Trophoblast cell (in vitro differentiated cells and primary cell): ENCODE results near the gene CSPG4.
"Not testable (repeated sequence)": the region's sequence is repeated elsewhere in the genome, so short reads cannot be mapped to it uniquely, and the experiment has no call there.

Experiments
- DNase-seq, 2 donors: peaks; one replicate each; pipeline ENCODE4 v3.0.0-alpha.2; 2016
- H2AFZ ChIP-seq: 2 replicates; pipeline ENCODE4 v1.6.1; 2013; ENCODE audit warnings: low read length, moderate library complexity, mild to moderate bottlenecking; ENCODE audit not compliant: insufficient read depth, poor library complexity
- H2AK5ac ChIP-seq: 2 replicates; pipeline ENCODE4 v1.6.1; 2013; ENCODE audit warnings: mild to moderate bottlenecking, low read length
- H2BK120ac ChIP-seq: 2 replicates; pipeline ENCODE4 v1.6.1; 2013; ENCODE audit warnings: low read length, mild to moderate bottlenecking, moderate library complexity; ENCODE audit not compliant: insufficient read depth, poor library complexity
- H2BK12ac ChIP-seq: 2 replicates; pipeline ENCODE4 v1.6.1; 2013; ENCODE audit warnings: mild to moderate bottlenecking, low read length, moderate library complexity
- H2BK5ac ChIP-seq: 2 replicates; pipeline ENCODE4 v1.6.1; 2013; ENCODE audit warnings: low read length, low read depth, moderate library complexity, mild to moderate bottlenecking; ENCODE audit not compliant: poor library complexity
- H3K14ac ChIP-seq: 2 replicates; pipeline ENCODE4 v1.6.1; 2013; ENCODE audit warnings: mild to moderate bottlenecking, low read length
- H3K18ac ChIP-seq: 2 replicates; pipeline ENCODE4 v1.6.1; 2013; ENCODE audit warnings: mild to moderate bottlenecking, low read length
- H3K23ac ChIP-seq: 2 replicates; pipeline ENCODE4 v1.6.1; 2013; ENCODE audit warnings: low read length
- H3K27ac ChIP-seq: 2 replicates; pipeline ENCODE4 v1.5.1; 2013; ENCODE audit warnings: low read depth, mild to moderate bottlenecking, inconsistent platforms, low read length, moderate library complexity
- H3K27me3 ChIP-seq: 2 replicates; pipeline ENCODE4 v1.6.1; 2013; ENCODE audit warnings: inconsistent platforms, mild to moderate bottlenecking, low read length, moderate library complexity; ENCODE audit not compliant: insufficient read depth
- H3K36me3 ChIP-seq, 2 experiments: 1 replicate in 1 of 2; 2 replicates in 1 of 2; pipeline ENCODE4 v1.6.1; 2013; ENCODE audit warnings: low read length in 2 of 2, mild to moderate bottlenecking in 2 of 2, moderate library complexity in 1 of 2; ENCODE audit not compliant: insufficient read depth in 2 of 2, control insufficient read depth in 1 of 2
- H3K4ac ChIP-seq: 2 replicates; pipeline ENCODE4 v1.6.1; 2013; ENCODE audit warnings: low read depth, mild to moderate bottlenecking, low read length, moderate library complexity
- H3K4me1 ChIP-seq, 2 experiments: 1 replicate in 1 of 2; 2 replicates in 1 of 2; pipeline ENCODE4 v1.6.1; 2013; ENCODE audit warnings: low read length in 2 of 2, mild to moderate bottlenecking in 2 of 2, moderate library complexity in 1 of 2; ENCODE audit not compliant: insufficient read depth in 2 of 2, control insufficient read depth in 1 of 2
- H3K4me2 ChIP-seq: 2 replicates; pipeline ENCODE4 v1.6.1; 2013; ENCODE audit warnings: inconsistent platforms, mild to moderate bottlenecking, low read length, moderate library complexity
- H3K4me3 ChIP-seq: 2 replicates; pipeline ENCODE4 v1.5.1; 2013; ENCODE audit warnings: mild to moderate bottlenecking, low read depth, low read length, inconsistent platforms
- H3K79me1 ChIP-seq: one replicate; pipeline ENCODE4 v1.6.1; 2013; ENCODE audit warnings: low read length
- H3K79me2 ChIP-seq: 2 replicates; pipeline ENCODE4 v1.6.1; 2013; ENCODE audit warnings: low read length, mild to moderate bottlenecking; ENCODE audit not compliant: control insufficient read depth, insufficient read depth, poor library complexity
- H3K9ac ChIP-seq: 2 replicates; pipeline ENCODE4 v1.6.1; 2013; ENCODE audit warnings: mild to moderate bottlenecking, low read length
- H3K9me3 ChIP-seq: 2 replicates; pipeline ENCODE4 v1.6.1; 2013; ENCODE audit warnings: low read depth, mild to moderate bottlenecking, control low read depth, inconsistent platforms, low read length; ENCODE audit not compliant: insufficient read depth
- H4K12ac ChIP-seq: 2 replicates; pipeline ENCODE4 v1.6.1; 2013; ENCODE audit warnings: low read depth, mild to moderate bottlenecking, low read length, moderate library complexity
- H4K8ac ChIP-seq: 2 replicates; pipeline ENCODE4 v1.6.1; 2013; ENCODE audit warnings: low read depth, mild to moderate bottlenecking, low read length, moderate library complexity
- H4K91ac ChIP-seq: one replicate; pipeline ENCODE4 v1.6.1; 2013; ENCODE audit warnings: low read depth, mild to moderate bottlenecking, low read length, moderate library complexity
- WGBS: extraction: QIAGEN DNeasy Blood & Tissue Kit; methylation state at CpG from one replicate; pipeline ENCODE4 v1.1.7; 2013; ENCODE audit warnings: missing lambda C conversion rate; ENCODE audit not compliant: insufficient read length, insufficient coverage; ENCODE audit errors: extremely low coverage; 5-methylcytosine and 5-hydroxymethylcytosine counted together

CSPG4 gene

GRCh38 chr15:75730376-75731247 lies 18.0 kb upstream of the CSPG4 start:
- H3K4me3 ChIP-seq, H4K91ac ChIP-seq, H3K79me2 ChIP-seq, H2BK120ac ChIP-seq, H2BK12ac ChIP-seq, H3K36me3 ChIP-seq, H3K18ac ChIP-seq, H3K4me2 ChIP-seq, H3K14ac ChIP-seq, H4K12ac ChIP-seq, H3K9ac ChIP-seq, H3K79me1 ChIP-seq, H2BK5ac ChIP-seq, H3K27ac ChIP-seq, H3K4ac ChIP-seq, H4K8ac ChIP-seq, H2AK5ac ChIP-seq, H3K23ac ChIP-seq, DNase-seq, H3K9me3 ChIP-seq, H2AFZ ChIP-seq, H3K27me3 ChIP-seq: not testable (repeated sequence)
- H3K4me1 ChIP-seq = peaks cover 3 to 12% of the 10 kb centered on the region in 2 experiments
- no CpG with 5 or more reads among the region's 17 CpGs for WGBS

GRCh38 chr15:75729326-75730069 lies 16.9 kb upstream of the CSPG4 start:
- Histone ChIP-seq H3K9me3 (peaks cover 2% of the 10 kb centered on the region), H3K9ac (no peak overlapping the region), H2BK5ac (no peak overlapping the region), H3K79me1 (no peaks in the 10 kb centered on the region), H3K4ac (no peak overlapping the region), H2BK12ac (no peak overlapping the region), H3K4me1 (peaks cover 3 to 12% of the 10 kb centered on the region in 2 experiments), H3K27ac (no peak overlapping the region), H4K12ac (no peak overlapping the region), H3K36me3 (no peaks in the 10 kb centered on the region), H4K8ac (no peak overlapping the region), H3K27me3 (no peaks in the 10 kb centered on the region), H2AK5ac (no peak overlapping the region), H3K14ac (no peak overlapping the region), H2AFZ (no peak overlapping the region), H3K79me2 (no peaks in the 10 kb centered on the region), H3K23ac (no peak overlapping the region), H4K91ac (no peak overlapping the region), H2BK120ac (no peak overlapping the region), H3K4me3 (no peak overlapping the region), H3K4me2 (no peak overlapping the region), H3K18ac (no peak overlapping the region)
- WGBS = no CpG with 5 or more reads among the region's 10 CpGs
- no peak for DNase-seq

GRCh38 chr15:75727851-75728715 lies 15.4 kb upstream of the CSPG4 start:
- Histone ChIP-seq H3K79me2 (no peaks in the 10 kb centered on the region), H3K79me1 (peaks cover 6% of the 10 kb centered on the region), H3K23ac (no peak overlapping the region), H3K36me3 (no peaks in the 10 kb centered on the region), H3K27ac (no peak overlapping the region), H3K4me3 (no peak overlapping the region), H4K91ac (no peak overlapping the region), H3K9me3 (peaks cover 2% of the 10 kb centered on the region), H3K14ac (no peak overlapping the region), H3K4me1 (peaks cover 8 to 18% of the 10 kb centered on the region in 2 experiments), H2AFZ (no peak overlapping the region), H3K4ac (no peak overlapping the region), H4K12ac (no peak overlapping the region), H3K9ac (no peak overlapping the region), H3K18ac (no peak overlapping the region), H3K4me2 (no peak overlapping the region), H4K8ac (no peak overlapping the region), H2BK120ac (no peak overlapping the region), H2AK5ac (no peak overlapping the region), H2BK5ac (no peak overlapping the region), H3K27me3 (no peaks in the 10 kb centered on the region), H2BK12ac (no peak overlapping the region)
- peak in 1 of 2 donors; percentile 33 for DNase-seq
- WGBS = no CpG with 5 or more reads among the region's 17 CpGs

GRCh38 chr15:75727031-75727531 lies 14.4 kb upstream of the CSPG4 start:
- no CpG with 5 or more reads among the region's 20 CpGs for WGBS

More at GRCh38 chr15:75727031-75727531, 14.4 kb upstream of the CSPG4 start:
- H3K4ac ChIP-seq = no peak overlapping the region
- H3K23ac ChIP-seq = no peak overlapping the region
- H3K9me3 ChIP-seq = peaks cover 2% of the 10 kb centered on the region
- H2AFZ ChIP-seq = no peak overlapping the region
- H3K18ac ChIP-seq = no peak overlapping the region
- H3K36me3 ChIP-seq = no peaks in the 10 kb centered on the region
- H3K4me3 ChIP-seq = peak overlapping the region; percentile 4
- H2BK12ac ChIP-seq = no peak overlapping the region
- H4K91ac ChIP-seq = no peak overlapping the region
- no peaks in the 10 kb centered on the region for H3K79me2 ChIP-seq
- peaks cover 7% of the 10 kb centered on the region for H3K79me1 ChIP-seq
- H2BK5ac ChIP-seq = no peak overlapping the region
- no peak overlapping the region for H3K27ac ChIP-seq
- H3K14ac ChIP-seq = no peak overlapping the region
- DNase-seq = no peak
- H2BK120ac ChIP-seq = no peak overlapping the region
- no peak overlapping the region for H4K8ac ChIP-seq
- no peak overlapping the region for H4K12ac ChIP-seq
- H3K9ac ChIP-seq = no peak overlapping the region
- H3K27me3 ChIP-seq = no peaks in the 10 kb centered on the region
- no peak overlapping the region for H3K4me2 ChIP-seq
- peak overlapping the region; percentile 20 for H2AK5ac ChIP-seq
- peaks cover 8 to 19% of the 10 kb centered on the region in 2 experiments for H3K4me1 ChIP-seq
